NT2/D1 (cell line): ENCODE measurements around the gene NLRP8.

Experiments used
- DNase-seq: peaks from one replicate; pipeline ENCODE4 v3.0.0-alpha.2; 2011; ENCODE audit warnings: low read depth, low spot score
- H3K27me3 ChIP-seq: 2 replicates; pipeline ENCODE4 v1.6.0; 2011; ENCODE audit warnings: mild to moderate bottlenecking; ENCODE audit not compliant: insufficient read length, insufficient read depth
- H3K36me3 ChIP-seq: 2 replicates; pipeline ENCODE4 v1.6.1; 2011; ENCODE audit warnings: mild to moderate bottlenecking, low read length, mixed read lengths; ENCODE audit not compliant: insufficient read depth, insufficient read length
- H3K4me1 ChIP-seq: 2 replicates; pipeline ENCODE4 v1.5.1; 2011; ENCODE audit not compliant: insufficient read depth, insufficient read length
- H3K4me3 ChIP-seq: 2 replicates; pipeline ENCODE4 v1.5.1; 2011; ENCODE audit warnings: low read depth; ENCODE audit not compliant: insufficient read length
- H3K9ac ChIP-seq: 2 replicates; pipeline ENCODE4 v1.6.0; 2011; ENCODE audit warnings: low read depth; ENCODE audit not compliant: insufficient read length
- H3K9me3 ChIP-seq: 2 replicates; pipeline ENCODE4 v1.5.1; 2011; ENCODE audit warnings: mild to moderate bottlenecking, low read length; ENCODE audit not compliant: insufficient read depth
- SUZ12 ChIP-seq: IDR thresholded peaks from 2 replicates; pipeline ENCODE4 v1.6.1; 2011; ENCODE audit not compliant: insufficient read length, insufficient read depth; ENCODE audit errors: extremely low read depth
- YY1 ChIP-seq: IDR thresholded peaks from 2 replicates; pipeline ENCODE4 v1.6.1; 2011; ENCODE audit not compliant: insufficient read length, insufficient read depth
- ZNF274 ChIP-seq: IDR thresholded peaks from 2 replicates; pipeline ENCODE4 v1.6.1; 2011; ENCODE audit warnings: mild to moderate bottlenecking, low read depth, low read length

NLRP8 gene

DNA sequence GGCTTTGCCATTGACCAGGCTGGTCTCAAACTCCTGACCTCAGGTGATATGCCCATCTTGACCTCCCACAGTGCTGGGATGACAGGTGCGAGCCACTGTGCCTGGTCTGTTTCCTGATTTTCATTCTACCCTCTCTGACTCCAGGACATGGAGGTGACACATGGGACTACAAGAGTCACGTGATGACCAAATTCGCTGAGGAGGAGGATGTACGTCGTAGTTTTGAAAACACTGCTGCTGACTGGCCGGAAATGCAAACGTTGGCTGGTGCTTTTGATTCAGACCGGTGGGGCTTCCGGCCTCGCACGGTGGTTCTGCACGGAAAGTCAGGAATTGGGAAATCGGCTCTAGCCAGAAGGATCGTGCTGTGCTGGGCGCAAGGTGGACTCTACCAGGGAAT, 79.1 kb downstream of the NLRP8 start:
- no peak overlapping the region for H3K4me3 ChIP-seq
- DNase-seq: no peak
- peaks cover 18% of the 10 kb centered on the region for H3K27me3 ChIP-seq
- TF ChIP-seq ZNF274: no peak
- TF ChIP-seq SUZ12: no peak
- no peak for TF ChIP-seq YY1
- H3K4me1 ChIP-seq: no peaks in the 10 kb centered on the region
- no peak overlapping the region for H3K9ac ChIP-seq
- no peaks in the 10 kb centered on the region for H3K9me3 ChIP-seq
- H3K36me3 ChIP-seq: no peaks in the 10 kb centered on the region
